ENCODE data around the gene LRRC59. TPM values are rescaled to one million over a fixed set of nuclear protein-coding genes. Genes with fewer than 3 reads are reported as not detected.
A peak's percentile ranks its signal among the peaks of the same experiment; 100 is the strongest.

Gene LRRC59
- total and polyA plus RNA-seq, 2 of the 13 experiments (the other 11 are each of a cell fraction or from before 2014, with no cell fraction given) = 87.3 to 222 TPM

DNA sequence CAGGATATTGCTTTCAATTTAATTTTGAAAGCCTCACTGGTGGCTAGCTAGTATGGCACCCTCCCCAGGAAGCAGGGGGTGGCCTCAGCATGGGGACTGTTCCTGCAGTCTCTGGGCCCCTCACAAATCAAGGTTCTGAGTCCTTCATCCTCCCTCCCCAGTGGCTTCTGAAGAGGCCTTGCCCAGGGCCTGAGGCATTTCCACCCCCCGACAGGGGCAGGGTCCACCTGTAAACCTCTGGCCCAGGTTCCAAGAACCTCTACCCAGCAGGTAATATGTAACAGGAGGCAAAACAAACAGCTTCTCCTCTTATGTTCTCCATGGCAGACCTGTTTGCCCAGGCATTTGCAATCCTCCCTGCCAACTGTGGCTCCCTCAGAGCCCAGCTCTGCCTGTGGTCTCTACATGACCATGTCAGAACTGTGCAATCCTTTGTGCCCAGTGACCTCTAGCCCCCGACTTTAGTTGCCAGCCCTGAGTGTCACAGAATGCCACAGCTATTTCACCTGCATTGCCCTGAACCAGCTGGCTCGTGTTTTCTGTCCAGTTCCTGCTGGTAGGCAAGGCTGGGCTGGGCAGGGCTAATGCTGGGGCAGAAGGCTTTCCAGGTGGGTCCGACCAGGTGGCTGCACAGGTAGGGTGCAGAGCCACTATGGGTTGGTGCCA, 43.0 kb upstream of the LRRC59 start:
- CTCF ChIA-PET (ENCODE audit: low intra/inter-chr PET ratio, low total read pairs) = no interaction called here
- BruUV-seq (replicated peaks) = no TSS peak
- Histone ChIP-seq H2AFZ (ENCODE audit: low read length) (no peak overlapping the region), H4K20me1 (ENCODE audit: insufficient read depth, low read length) (no peaks in the 10 kb centered on the region), H3K27me3 (ENCODE audit: control insufficient read depth in 1 of 2, insufficient read depth in 2 of 2, low read length in 2 of 2) (no peaks in the 10 kb centered on the region), H3K36me3 (replicated peaks in 1 of 2; ENCODE audit: control insufficient read depth in 1 of 2, insufficient read depth in 2 of 2, low read length in 2 of 2) (peaks cover 1 to 5% of the 10 kb centered on the region in 2 experiments; a peak in 2 of 5 replicates), H3K4me3 (replicated peaks in 1 of 3; ENCODE audit: insufficient read depth in 1 of 3, low read depth in 2 of 3, low read length in 3 of 3) (0 out of 6 replicates have a peak overlapping the region, but pooled peaks of 1 of the 3 experiments have one; percentile 1), H3K79me2 (ENCODE audit: insufficient read depth, low read length) (peaks cover 10% of the 10 kb centered on the region), H3K27ac (ENCODE audit: extremely low read length, insufficient read depth, low read length) (peak overlapping the region; percentile 58), H3K4me1 (ENCODE audit: insufficient read depth, low read length) (peaks cover 52% of the 10 kb centered on the region), H3K4me2 (ENCODE audit: low read depth, low read length) (peak overlapping the region; percentile 49), H3K9me3 (ENCODE audit: low read length) (no peaks in the 10 kb centered on the region), H3K9ac (ENCODE audit: insufficient read depth, low read depth, low read length) (peak overlapping the region; percentile 9; the same call in 1 of the 2 replicates)
- POLR2A ChIA-PET = interaction anchor here (0.6 to 2.7 kb wide), 8 partner anchors 8 to 426 kb away, joined by 3 to 19 read pairs (median 5); partner anchors contain the start of genes ACSF2, LRRC59 and TOB1
- 36% methylated on average over 4 of the region's 4 CpGs for WGBS (ENCODE audit: low lambda C conversion rate)
- peak; percentile 32 for FAIRE-seq
- in situ Hi-C loops (cut with HindIII; ENCODE audit: extremely low pct_ligation_motif_present, low pct_unique_long_range_greater_than_20kb) (no loop called here), intact Hi-C loops (cut with micrococcal nuclease; ENCODE audit: unreplicated experiment) (no loop called here)
- peak; percentile 67 for DNase-seq (ENCODE audit: low spot score)
- ATAC-seq = peak; percentile 90
- TF ChIP-seq, protein P1, sequence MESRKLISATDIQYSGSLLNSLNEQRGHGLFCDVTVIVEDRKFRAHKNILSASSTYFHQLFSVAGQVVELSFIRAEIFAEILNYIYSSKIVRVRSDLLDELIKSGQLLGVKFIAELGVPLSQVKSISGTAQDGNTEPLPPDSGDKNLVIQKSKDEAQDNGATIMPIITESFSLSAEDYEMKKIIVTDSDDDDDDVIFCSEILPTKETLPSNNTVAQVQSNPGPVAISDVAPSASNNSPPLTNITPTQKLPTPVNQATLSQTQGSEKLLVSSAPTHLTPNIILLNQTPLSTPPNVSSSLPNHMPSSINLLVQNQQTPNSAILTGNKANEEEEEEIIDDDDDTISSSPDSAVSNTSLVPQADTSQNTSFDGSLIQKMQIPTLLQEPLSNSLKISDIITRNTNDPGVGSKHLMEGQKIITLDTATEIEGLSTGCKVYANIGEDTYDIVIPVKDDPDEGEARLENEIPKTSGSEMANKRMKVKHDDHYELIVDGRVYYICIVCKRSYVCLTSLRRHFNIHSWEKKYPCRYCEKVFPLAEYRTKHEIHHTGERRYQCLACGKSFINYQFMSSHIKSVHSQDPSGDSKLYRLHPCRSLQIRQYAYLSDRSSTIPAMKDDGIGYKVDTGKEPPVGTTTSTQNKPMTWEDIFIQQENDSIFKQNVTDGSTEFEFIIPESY (CRISPR knock-in tag; IDR thresholded peaks at IDR 0.05) = no peak
- TF ChIP-seq ZNF788 (CRISPR knock-in tag; IDR thresholded peaks at IDR 0.05; ENCODE audit: borderline replicate concordance) (peak; percentile 74; the same call in 1 of the 2 replicates), YEATS4 (CRISPR knock-in tag; IDR thresholded peaks at IDR 0.05; ENCODE audit: borderline replicate concordance) (0 out of 2 replicates have a peak, but pooled peaks have one; percentile 28), ZNF614 (CRISPR knock-in tag; IDR thresholded peaks at IDR 0.05; ENCODE audit: borderline replicate concordance) (0 out of 2 replicates have a peak, but pooled peaks have one; percentile 37), ZNF225 (CRISPR knock-in tag; IDR thresholded peaks at IDR 0.05) (peak; percentile 50; the same call in 1 of the 2 replicates), ETV6 (CRISPR knock-in tag; conservative IDR thresholded peaks at IDR 0.05) (no peak), SOX13 (IDR thresholded peaks at IDR 0.05) (no peak), SOX13 (CRISPR knock-in tag; conservative IDR thresholded peaks at IDR 0.05 in 1 of 2, IDR thresholded peaks at IDR 0.05 in 1 of 2) (0 out of 4 replicates have a peak, but pooled peaks of 1 of the 2 experiments have one; percentile 41), SOX5 (CRISPR knock-in tag; IDR thresholded peaks at IDR 0.05; ENCODE audit: borderline replicate concordance) (0 out of 2 replicates have a peak, but pooled peaks have one; percentile 11), RBAK (CRISPR knock-in tag; IDR thresholded peaks at IDR 0.05) (no peak)
- TF ChIP-seq, protein P2, sequence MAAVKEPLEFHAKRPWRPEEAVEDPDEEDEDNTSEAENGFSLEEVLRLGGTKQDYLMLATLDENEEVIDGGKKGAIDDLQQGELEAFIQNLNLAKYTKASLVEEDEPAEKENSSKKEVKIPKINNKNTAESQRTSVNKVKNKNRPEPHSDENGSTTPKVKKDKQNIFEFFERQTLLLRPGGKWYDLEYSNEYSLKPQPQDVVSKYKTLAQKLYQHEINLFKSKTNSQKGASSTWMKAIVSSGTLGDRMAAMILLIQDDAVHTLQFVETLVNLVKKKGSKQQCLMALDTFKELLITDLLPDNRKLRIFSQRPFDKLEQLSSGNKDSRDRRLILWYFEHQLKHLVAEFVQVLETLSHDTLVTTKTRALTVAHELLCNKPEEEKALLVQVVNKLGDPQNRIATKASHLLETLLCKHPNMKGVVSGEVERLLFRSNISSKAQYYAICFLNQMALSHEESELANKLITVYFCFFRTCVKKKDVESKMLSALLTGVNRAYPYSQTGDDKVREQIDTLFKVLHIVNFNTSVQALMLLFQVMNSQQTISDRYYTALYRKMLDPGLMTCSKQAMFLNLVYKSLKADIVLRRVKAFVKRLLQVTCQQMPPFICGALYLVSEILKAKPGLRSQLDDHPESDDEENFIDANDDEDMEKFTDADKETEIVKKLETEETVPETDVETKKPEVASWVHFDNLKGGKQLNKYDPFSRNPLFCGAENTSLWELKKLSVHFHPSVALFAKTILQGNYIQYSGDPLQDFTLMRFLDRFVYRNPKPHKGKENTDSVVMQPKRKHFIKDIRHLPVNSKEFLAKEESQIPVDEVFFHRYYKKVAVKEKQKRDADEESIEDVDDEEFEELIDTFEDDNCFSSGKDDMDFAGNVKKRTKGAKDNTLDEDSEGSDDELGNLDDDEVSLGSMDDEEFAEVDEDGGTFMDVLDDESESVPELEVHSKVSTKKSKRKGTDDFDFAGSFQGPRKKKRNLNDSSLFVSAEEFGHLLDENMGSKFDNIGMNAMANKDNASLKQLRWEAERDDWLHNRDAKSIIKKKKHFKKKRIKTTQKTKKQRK (IDR thresholded peaks at IDR 0.05; ENCODE audit: low read length) = no peak
- TF ChIP-seq, protein P3, sequence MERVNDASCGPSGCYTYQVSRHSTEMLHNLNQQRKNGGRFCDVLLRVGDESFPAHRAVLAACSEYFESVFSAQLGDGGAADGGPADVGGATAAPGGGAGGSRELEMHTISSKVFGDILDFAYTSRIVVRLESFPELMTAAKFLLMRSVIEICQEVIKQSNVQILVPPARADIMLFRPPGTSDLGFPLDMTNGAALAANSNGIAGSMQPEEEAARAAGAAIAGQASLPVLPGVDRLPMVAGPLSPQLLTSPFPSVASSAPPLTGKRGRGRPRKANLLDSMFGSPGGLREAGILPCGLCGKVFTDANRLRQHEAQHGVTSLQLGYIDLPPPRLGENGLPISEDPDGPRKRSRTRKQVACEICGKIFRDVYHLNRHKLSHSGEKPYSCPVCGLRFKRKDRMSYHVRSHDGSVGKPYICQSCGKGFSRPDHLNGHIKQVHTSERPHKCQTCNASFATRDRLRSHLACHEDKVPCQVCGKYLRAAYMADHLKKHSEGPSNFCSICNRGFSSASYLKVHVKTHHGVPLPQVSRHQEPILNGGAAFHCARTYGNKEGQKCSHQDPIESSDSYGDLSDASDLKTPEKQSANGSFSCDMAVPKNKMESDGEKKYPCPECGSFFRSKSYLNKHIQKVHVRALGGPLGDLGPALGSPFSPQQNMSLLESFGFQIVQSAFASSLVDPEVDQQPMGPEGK (CRISPR knock-in tag; IDR thresholded peaks at IDR 0.05) = peak; percentile 78
- TF ChIP-seq, protein P4, sequence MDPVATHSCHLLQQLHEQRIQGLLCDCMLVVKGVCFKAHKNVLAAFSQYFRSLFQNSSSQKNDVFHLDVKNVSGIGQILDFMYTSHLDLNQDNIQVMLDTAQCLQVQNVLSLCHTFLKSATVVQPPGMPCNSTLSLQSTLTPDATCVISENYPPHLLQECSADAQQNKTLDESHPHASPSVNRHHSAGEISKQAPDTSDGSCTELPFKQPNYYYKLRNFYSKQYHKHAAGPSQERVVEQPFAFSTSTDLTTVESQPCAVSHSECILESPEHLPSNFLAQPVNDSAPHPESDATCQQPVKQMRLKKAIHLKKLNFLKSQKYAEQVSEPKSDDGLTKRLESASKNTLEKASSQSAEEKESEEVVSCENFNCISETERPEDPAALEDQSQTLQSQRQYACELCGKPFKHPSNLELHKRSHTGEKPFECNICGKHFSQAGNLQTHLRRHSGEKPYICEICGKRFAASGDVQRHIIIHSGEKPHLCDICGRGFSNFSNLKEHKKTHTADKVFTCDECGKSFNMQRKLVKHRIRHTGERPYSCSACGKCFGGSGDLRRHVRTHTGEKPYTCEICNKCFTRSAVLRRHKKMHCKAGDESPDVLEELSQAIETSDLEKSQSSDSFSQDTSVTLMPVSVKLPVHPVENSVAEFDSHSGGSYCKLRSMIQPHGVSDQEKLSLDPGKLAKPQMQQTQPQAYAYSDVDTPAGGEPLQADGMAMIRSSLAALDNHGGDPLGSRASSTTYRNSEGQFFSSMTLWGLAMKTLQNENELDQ (CRISPR knock-in tag; IDR thresholded peaks at IDR 0.05; ENCODE audit: borderline replicate concordance) = no peak

Data from HepG2 (cell line).